WTC11 (cell line): ENCODE data around the gene SP100. TPM values are rescaled to one million over a fixed set of nuclear protein-coding genes. Genes with fewer than 3 reads are reported as not detected.

Experiments used
- ATAC-seq: fragments of 200-7000 bp; cut with Tn5 transposase; 2 replicates; pipeline ENCODE4 v1.10.0; 2021; ENCODE audit warnings: mild to moderate bottlenecking, moderate library complexity
- CTCF ChIA-PET: fragments of 300-600 bp; sonication (Branson Sonifier 250); formaldehyde crosslinking; loops from one replicate; lab custom pipeline; 2021; ENCODE audit warnings: antibody characterized with exemption; lab: Charles Lee
- POLR2A ChIA-PET: fragments of 350-600 bp; sonication (Branson Sonifier 250); formaldehyde crosslinking; loops from one replicate; lab custom pipeline; 2021; ENCODE audit warnings: antibody characterized with exemption; lab: Charles Lee
- DNase-seq: peaks from one replicate; pipeline ENCODE4 v3.0.0; 2021; ENCODE audit warnings: low spot score
- H3K27ac Mint-ChIP-seq: 2 replicates; pipeline ENCODE4 v1.8.0; 2021; ENCODE audit warnings: mixed read lengths
- H3K27me3 Mint-ChIP-seq: 2 replicates; pipeline ENCODE4 v1.8.0; 2021; ENCODE audit warnings: low read depth, mild to moderate bottlenecking, moderate library complexity, mixed read lengths
- H3K36me3 Mint-ChIP-seq: 2 replicates; pipeline ENCODE4 v1.8.0; 2021; ENCODE audit warnings: mixed read lengths
- H3K4me1 Mint-ChIP-seq: 2 replicates; pipeline ENCODE4 v1.8.0; 2022; ENCODE audit warnings: mixed read lengths
- H3K4me3 Mint-ChIP-seq: 2 replicates; pipeline ENCODE4 v1.8.0; 2021; ENCODE audit warnings: mild to moderate bottlenecking, moderate library complexity, mixed read lengths
- H3K9me3 Mint-ChIP-seq: 2 replicates; pipeline ENCODE4 v1.8.0; 2021; ENCODE audit warnings: mixed read lengths
- AR ChIP-seq: fragments of 250-450 bp; sonication (Bioruptor Pico); IDR thresholded peaks from 2 replicates; pipeline ENCODE4 v1.9.0; 2021; ENCODE audit warnings: mild to moderate bottlenecking
- ATF3 ChIP-seq: sonication (generic); formaldehyde crosslinking; conservative IDR thresholded peaks from 2 replicates; pipeline ENCODE4 v1.8.1; 2022; ENCODE audit warnings: mild to moderate bottlenecking, missing genetic modification reagents
- ATF6 ChIP-seq: sonication (generic); formaldehyde crosslinking; IDR thresholded peaks from 2 replicates; pipeline ENCODE4 v1.8.1; 2023; ENCODE audit warnings: mild to moderate bottlenecking, missing genetic modification reagents
- CREM ChIP-seq: sonication (generic); formaldehyde crosslinking; IDR thresholded peaks from 2 replicates; pipeline ENCODE4 v1.8.1; 2022; ENCODE audit warnings: mild to moderate bottlenecking, missing genetic modification reagents, moderate library complexity
- EMX1 ChIP-seq: fragments of 250-450 bp; sonication (Bioruptor Pico); IDR thresholded peaks from 2 replicates; pipeline ENCODE4 v1.8.0; 2021; ENCODE audit warnings: mild to moderate bottlenecking
- ERG ChIP-seq: fragments of 250-450 bp; sonication (Bioruptor Pico); IDR thresholded peaks from 2 replicates; pipeline ENCODE4 v1.8.0; 2021; ENCODE audit warnings: mild to moderate bottlenecking
- ETV6 ChIP-seq: sonication (generic); formaldehyde crosslinking; IDR thresholded peaks from 2 replicates; pipeline ENCODE4 v1.8.1; 2022; ENCODE audit warnings: mild to moderate bottlenecking, missing genetic modification reagents
- FOXJ3 ChIP-seq: sonication (generic); formaldehyde crosslinking; IDR thresholded peaks from 2 replicates; pipeline ENCODE4 v1.9.0; 2021; ENCODE audit warnings: missing genetic modification reagents, mild to moderate bottlenecking, borderline replicate concordance
- GABPB1 ChIP-seq: sonication (generic); formaldehyde crosslinking; IDR thresholded peaks from 2 replicates; pipeline ENCODE4 v1.8.1; 2023; ENCODE audit warnings: mild to moderate bottlenecking, missing genetic modification reagents
- GRHL2 ChIP-seq: fragments of 250-450 bp; sonication (Bioruptor Pico); IDR thresholded peaks from 2 replicates; pipeline ENCODE4 v1.8.0; 2022; ENCODE audit warnings: mild to moderate bottlenecking, moderate library complexity; ENCODE audit not compliant: insufficient replicate concordance, severe bottlenecking
- GTF2I ChIP-seq: fragments of 250-450 bp; sonication (Bioruptor Pico); conservative IDR thresholded peaks from 2 replicates; pipeline ENCODE4 v1.4.0; 2021; ENCODE audit warnings: mild to moderate bottlenecking
- HMGA2 ChIP-seq: fragments of 250-450 bp; sonication (Bioruptor Pico); IDR thresholded peaks from 2 replicates; pipeline ENCODE4 v1.4.0; 2021; ENCODE audit warnings: mild to moderate bottlenecking, moderate library complexity
- JUN ChIP-seq: sonication (generic); formaldehyde crosslinking; IDR thresholded peaks from 2 replicates; pipeline ENCODE4 v1.8.0; 2023; ENCODE audit warnings: mild to moderate bottlenecking, missing genetic modification reagents
- MAX ChIP-seq: sonication (generic); formaldehyde crosslinking; IDR thresholded peaks from 2 replicates; pipeline ENCODE4 v1.8.0; 2022; ENCODE audit warnings: mild to moderate bottlenecking, missing genetic modification reagents
- MXD4 ChIP-seq: fragments of 250-450 bp; sonication (Bioruptor Pico); IDR thresholded peaks from 2 replicates; pipeline ENCODE4 v1.8.0; 2021; ENCODE audit warnings: mild to moderate bottlenecking, moderate library complexity, borderline replicate concordance
- NFE2L1 ChIP-seq: sonication (generic); formaldehyde crosslinking; IDR thresholded peaks from 2 replicates; pipeline ENCODE4 v1.8.1; 2023; ENCODE audit warnings: missing genetic modification reagents
- NFYB ChIP-seq: sonication (generic); formaldehyde crosslinking; conservative IDR thresholded peaks from 2 replicates; pipeline ENCODE4 v1.8.0; 2022; ENCODE audit warnings: low read depth, missing genetic modification reagents
- NR1H2 ChIP-seq: sonication (generic); formaldehyde crosslinking; IDR thresholded peaks from 2 replicates; pipeline ENCODE4 v1.9.0; 2021; ENCODE audit warnings: mild to moderate bottlenecking, moderate library complexity, missing genetic modification reagents
- NR3C1 ChIP-seq: sonication (generic); formaldehyde crosslinking; conservative IDR thresholded peaks from 2 replicates; pipeline ENCODE4 v1.8.1; 2023; ENCODE audit warnings: low read depth, mild to moderate bottlenecking, missing genetic modification reagents
- SMAD3 ChIP-seq: sonication (generic); formaldehyde crosslinking; IDR thresholded peaks from 2 replicates; pipeline ENCODE4 v1.8.0; 2022; ENCODE audit warnings: missing genetic modification reagents, mild to moderate bottlenecking, borderline replicate concordance
- ZBTB21 ChIP-seq: sonication (generic); formaldehyde crosslinking; IDR thresholded peaks from 2 replicates; pipeline ENCODE4 v1.8.1; 2023; ENCODE audit warnings: mild to moderate bottlenecking, missing genetic modification reagents, borderline replicate concordance
- ZNF671 ChIP-seq: fragments of 250-450 bp; sonication (Bioruptor Pico); IDR thresholded peaks from 2 replicates; pipeline ENCODE4 v1.8.0; 2021; ENCODE audit warnings: mild to moderate bottlenecking
- total RNA-seq: library from RNA; stranded (reverse); gene quantifications from 3 replicates; pipeline ENCODE4 v1.2.3, GENCODE V29; 2021
- TF ChIP-seq, protein P1 (sequence below): sonication (generic); formaldehyde crosslinking; IDR thresholded peaks from 2 replicates; pipeline ENCODE4 v1.8.0; 2022; ENCODE audit warnings: mild to moderate bottlenecking, missing genetic modification reagents
- TF ChIP-seq, protein P2 (sequence below): sonication (generic); formaldehyde crosslinking; IDR thresholded peaks from 2 replicates; pipeline ENCODE4 v1.8.0; 2022; ENCODE audit warnings: mild to moderate bottlenecking, missing genetic modification reagents

Gene SP100
- total RNA-seq, 1 experiment from 2014 or later: 1.3 TPM

- peaks cover 2% of the 10 kb centered on the region for H3K36me3 Mint-ChIP-seq
- H3K27me3 Mint-ChIP-seq: no peaks in the 10 kb centered on the region
- H3K9me3 Mint-ChIP-seq: peaks cover 11% of the 10 kb centered on the region
- H3K4me1 Mint-ChIP-seq: no peaks in the 10 kb centered on the region
- no peak overlapping the region for H3K4me3 Mint-ChIP-seq
- no peak overlapping the region for H3K27ac Mint-ChIP-seq
- ChIA-PET CTCF (no interaction called here), POLR2A (no interaction called here)
- ATAC-seq (no peak), DNase-seq (no peak)
- TF ChIP-seq FOXJ3 (CRISPR knock-in tag) (no peak), ERG (CRISPR knock-in tag) (no peak), MAX (CRISPR knock-in tag) (no peak), ATF6 (CRISPR knock-in tag) (no peak), ATF3 (CRISPR knock-in tag) (no peak), NFE2L1 (CRISPR knock-in tag) (no peak), HMGA2 (CRISPR knock-in tag) (no peak), GTF2I (CRISPR knock-in tag) (no peak), GABPB1 (CRISPR knock-in tag) (no peak), MXD4 (CRISPR knock-in tag) (no peak)
- TF ChIP-seq, protein P1, sequence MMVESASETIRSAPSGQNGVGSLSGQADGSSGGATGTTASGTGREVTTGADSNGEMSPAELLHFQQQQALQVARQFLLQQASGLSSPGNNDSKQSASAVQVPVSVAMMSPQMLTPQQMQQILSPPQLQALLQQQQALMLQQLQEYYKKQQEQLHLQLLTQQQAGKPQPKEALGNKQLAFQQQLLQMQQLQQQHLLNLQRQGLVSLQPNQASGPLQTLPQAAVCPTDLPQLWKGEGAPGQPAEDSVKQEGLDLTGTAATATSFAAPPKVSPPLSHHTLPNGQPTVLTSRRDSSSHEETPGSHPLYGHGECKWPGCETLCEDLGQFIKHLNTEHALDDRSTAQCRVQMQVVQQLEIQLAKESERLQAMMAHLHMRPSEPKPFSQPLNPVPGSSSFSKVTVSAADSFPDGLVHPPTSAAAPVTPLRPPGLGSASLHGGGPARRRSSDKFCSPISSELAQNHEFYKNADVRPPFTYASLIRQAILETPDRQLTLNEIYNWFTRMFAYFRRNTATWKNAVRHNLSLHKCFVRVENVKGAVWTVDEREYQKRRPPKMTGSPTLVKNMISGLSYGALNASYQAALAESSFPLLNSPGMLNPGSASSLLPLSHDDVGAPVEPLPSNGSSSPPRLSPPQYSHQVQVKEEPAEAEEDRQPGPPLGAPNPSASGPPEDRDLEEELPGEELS (CRISPR knock-in tag): no peak
Observed at GRCh38 chr2:230564805-230565779, 149.1 kb downstream of the SP100 start.

DNA sequence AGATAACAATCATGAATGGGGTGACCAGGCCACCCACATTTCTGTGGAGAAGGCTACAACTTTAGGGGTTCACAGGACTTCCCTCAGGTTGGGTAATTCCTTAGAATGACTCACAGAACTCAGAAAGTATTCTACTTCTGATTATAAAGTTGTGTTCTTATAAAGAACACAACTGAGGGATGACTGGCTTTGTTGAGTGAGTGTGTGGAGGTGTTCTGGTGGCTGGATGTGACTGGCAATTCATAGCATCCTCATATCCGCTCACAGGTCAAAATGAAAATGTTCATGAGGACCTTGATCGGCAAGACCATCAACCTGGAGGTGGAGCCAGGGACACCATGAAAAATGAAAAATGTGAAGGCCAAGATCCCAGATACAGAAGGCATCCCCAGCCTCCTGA is 153.3 kb downstream of the SP100 start:
- no peak for ATAC-seq
- CTCF ChIA-PET: no interaction called here

More for the DNA sequence above, 153.3 kb downstream of the SP100 start:
- H3K27me3 Mint-ChIP-seq: peaks cover 5% of the 10 kb centered on the region
- no peak for TF ChIP-seq NR3C1 (CRISPR knock-in tag)
- TF ChIP-seq ZNF671 (CRISPR knock-in tag): no peak
- no peak for TF ChIP-seq CREM (CRISPR knock-in tag)
- no peak for TF ChIP-seq ZBTB21 (CRISPR knock-in tag)
- no peak for TF ChIP-seq GRHL2 (CRISPR knock-in tag)
- TF ChIP-seq SMAD3: no peak
- TF ChIP-seq ETV6 (CRISPR knock-in tag): no peak
- TF ChIP-seq NFYB: no peak
- TF ChIP-seq JUN (CRISPR knock-in tag): no peak
- no peak for TF ChIP-seq EMX1
- no peak for TF ChIP-seq NR1H2 (CRISPR knock-in tag)
- no peak for TF ChIP-seq AR (CRISPR knock-in tag)
- TF ChIP-seq, protein P2, sequence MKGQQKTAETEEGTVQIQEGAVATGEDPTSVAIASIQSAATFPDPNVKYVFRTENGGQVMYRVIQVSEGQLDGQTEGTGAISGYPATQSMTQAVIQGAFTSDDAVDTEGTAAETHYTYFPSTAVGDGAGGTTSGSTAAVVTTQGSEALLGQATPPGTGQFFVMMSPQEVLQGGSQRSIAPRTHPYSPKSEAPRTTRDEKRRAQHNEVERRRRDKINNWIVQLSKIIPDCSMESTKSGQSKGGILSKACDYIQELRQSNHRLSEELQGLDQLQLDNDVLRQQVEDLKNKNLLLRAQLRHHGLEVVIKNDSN: no peak
- no peak for DNase-seq
- no peaks in the 10 kb centered on the region for H3K4me1 Mint-ChIP-seq
- POLR2A ChIA-PET: no interaction called here
- peaks cover 36% of the 10 kb centered on the region for H3K36me3 Mint-ChIP-seq
- H3K4me3 Mint-ChIP-seq: no peak overlapping the region
- peaks cover 50% of the 10 kb centered on the region for H3K9me3 Mint-ChIP-seq
- no peak overlapping the region for H3K27ac Mint-ChIP-seq
